Large intestine (tissue), 3 donors: ENCODE measurements around the gene MARCHF9. TPM values are rescaled to one million over a fixed set of nuclear protein-coding genes. Genes with fewer than 3 reads are reported as not detected.

Experiments used
- DNase-seq, 2 donors: peaks; one replicate each; pipeline versions ENCODE4 v3.0.0 to v3.0.0-alpha.2; 2013
- H3K27ac ChIP-seq: one replicate; pipeline ENCODE4 v1.5.1; 2013; ENCODE audit warnings: low read length
- H3K27me3 ChIP-seq: 2 replicates; pipeline ENCODE4 v1.6.1; 2013; ENCODE audit warnings: low read length; ENCODE audit not compliant: control insufficient read depth, insufficient read depth
- H3K36me3 ChIP-seq: 2 replicates; pipeline ENCODE4 v1.6.1; 2013; ENCODE audit warnings: low read length; ENCODE audit not compliant: control insufficient read depth, insufficient read depth
- H3K4me1 ChIP-seq: one replicate; pipeline ENCODE4 v1.6.1; 2013; ENCODE audit warnings: low read length; ENCODE audit not compliant: control insufficient read depth, insufficient read depth
- H3K4me3 ChIP-seq: one replicate; pipeline ENCODE4 v1.5.1; 2013; ENCODE audit warnings: low read length
- H3K9me3 ChIP-seq: one replicate; pipeline ENCODE4 v1.6.1; 2013; ENCODE audit warnings: mild to moderate bottlenecking, low read depth, low read length, moderate library complexity; ENCODE audit not compliant: control insufficient read depth
- WGBS: methylation state at CpG from one replicate; pipeline ENCODE4 v1.1.5; 2013; ENCODE audit warnings: low lambda C conversion rate; ENCODE audit not compliant: insufficient coverage; 5-methylcytosine and 5-hydroxymethylcytosine counted together
- polyA plus RNA-seq: library from polyadenylated mRNA; unstranded; fragments of 120-200 nt; gene quantifications from one replicate; pipeline ENCODE4 v1.2.1, GENCODE V29; 2013

The MARCHF9 gene
- polyA plus RNA-seq, 1 donor, result 28.1 TPM

- WGBS, result no CpG with 5 or more reads among the region's 4 CpGs
- Histone ChIP-seq H3K9me3 (no peaks in the 10 kb centered on the region), H3K27ac (no peak overlapping the region), H3K36me3 (peaks cover 9% of the 10 kb centered on the region), H3K4me3 (no peak overlapping the region), H3K27me3 (no peaks in the 10 kb centered on the region), H3K4me1 (peaks cover 10% of the 10 kb centered on the region)
- no peak for DNase-seq
Measured at GRCh38 chr12:57780284-57780897, 25.5 kb downstream of the MARCHF9 start.

- Histone ChIP-seq H3K4me3 (no peak overlapping the region), H3K27me3 (no peaks in the 10 kb centered on the region), H3K4me1 (peaks cover 10% of the 10 kb centered on the region), H3K9me3 (no peaks in the 10 kb centered on the region), H3K27ac (no peak overlapping the region), H3K36me3 (peaks cover 15% of the 10 kb centered on the region)
- no peak for DNase-seq
- WGBS, result 100% methylated on average over 1 of the region's 3 CpGs
Measured at GRCh38 chr12:57781244-57781643, 26.3 kb downstream of the MARCHF9 start.

- H3K27me3 ChIP-seq, result no peaks in the 10 kb centered on the region
- H3K4me1 ChIP-seq, result peaks cover 10% of the 10 kb centered on the region
- H3K27ac ChIP-seq, result no peak overlapping the region
- no peak for DNase-seq
- no peaks in the 10 kb centered on the region for H3K9me3 ChIP-seq
- peaks cover 20% of the 10 kb centered on the region for H3K36me3 ChIP-seq
- H3K4me3 ChIP-seq, result no peak overlapping the region
- WGBS, result 100% methylated on average over 1 of the region's 2 CpGs
Measured at GRCh38 chr12:57781801-57782200, 26.9 kb downstream of the MARCHF9 start.

- peak overlapping the region; percentile 99 for H3K4me3 ChIP-seq
- no peaks in the 10 kb centered on the region for H3K27me3 ChIP-seq
- no peaks in the 10 kb centered on the region for H3K9me3 ChIP-seq
- WGBS, result no CpG with 5 or more reads among the region's 4 CpGs
- H3K27ac ChIP-seq, result no peak overlapping the region
- peaks cover 10% of the 10 kb centered on the region for H3K4me1 ChIP-seq
- peaks cover 23% of the 10 kb centered on the region for H3K36me3 ChIP-seq
- DNase-seq, result no peak
Measured at GRCh38 chr12:57782243-57782607, 27.3 kb downstream of the MARCHF9 start.

GRCh38 chr12:57782608-57783465 lies 27.9 kb downstream of the MARCHF9 start, which contains the start of gene TSFM:
Gene TSFM, plus strand, starts transcription at chr12:57782787. Its CDS starts 15 bp downstream, at chr12:57782802.
- WGBS, result no CpG with 5 or more reads among the region's 45 CpGs
- Histone ChIP-seq H3K27ac (peak within 1 kb of the TSS; percentile 55), H3K9me3 (no peaks in the 10 kb centered on the region), H3K27me3 (no peaks in the 10 kb centered on the region), H3K36me3 (peaks cover 25% of the 10 kb centered on the region), H3K4me3 (peak within 1 kb of the TSS; percentile 99), H3K4me1 (peaks cover 10% of the 10 kb centered on the region)
- peak; percentile 91 to 94 for DNase-seq

GRCh38 chr12:57783466-57783801 lies 28.5 kb downstream of the MARCHF9 start:
- H3K27ac ChIP-seq, result no peak overlapping the region
- peaks cover 25% of the 10 kb centered on the region for H3K36me3 ChIP-seq
- no peaks in the 10 kb centered on the region for H3K9me3 ChIP-seq
- H3K27me3 ChIP-seq, result no peaks in the 10 kb centered on the region
- peaks cover 10% of the 10 kb centered on the region for H3K4me1 ChIP-seq
- no CpG with 5 or more reads among the region's 12 CpGs for WGBS
- H3K4me3 ChIP-seq, result peak overlapping the region; percentile 99
- no peak for DNase-seq

- no peak overlapping the region for H3K27ac ChIP-seq
- no peak overlapping the region for H3K4me3 ChIP-seq
- WGBS, result 70% methylated on average over 1 of the region's 11 CpGs
- H3K4me1 ChIP-seq, result peaks cover 10% of the 10 kb centered on the region
- H3K9me3 ChIP-seq, result no peaks in the 10 kb centered on the region
- no peaks in the 10 kb centered on the region for H3K27me3 ChIP-seq
- DNase-seq, result no peak
- H3K36me3 ChIP-seq, result peaks cover 28% of the 10 kb centered on the region
Measured at GRCh38 chr12:57783861-57784260, 29.0 kb downstream of the MARCHF9 start.

- peaks cover 58% of the 10 kb centered on the region for H3K36me3 ChIP-seq
- WGBS, result no CpG with 5 or more reads among the region's 1 CpG
Measured at GRCh38 chr12:57793920-57794319, 39.0 kb downstream of the MARCHF9 start.

GRCh38 chr12:57795354-57795753 lies 40.5 kb downstream of the MARCHF9 start:
- WGBS, result 100% methylated on average over 1 of the region's 6 CpGs
- Histone ChIP-seq H3K27me3 (no peaks in the 10 kb centered on the region), H3K4me1 (no peaks in the 10 kb centered on the region), H3K9me3 (no peaks in the 10 kb centered on the region), H3K27ac (no peak overlapping the region), H3K4me3 (no peak overlapping the region), H3K36me3 (peaks cover 62% of the 10 kb centered on the region)
- no peak for DNase-seq

More at GRCh38 chr12:57793920-57794319, 39.0 kb downstream of the MARCHF9 start:
- no peak overlapping the region for H3K4me3 ChIP-seq
- no peaks in the 10 kb centered on the region for H3K4me1 ChIP-seq
- H3K9me3 ChIP-seq, result no peaks in the 10 kb centered on the region
- H3K27ac ChIP-seq, result no peak overlapping the region
- DNase-seq, result no peak
- H3K27me3 ChIP-seq, result no peaks in the 10 kb centered on the region

GRCh38 chr12:57796996-57797395 lies 42.1 kb downstream of the MARCHF9 start:
- H3K4me3 ChIP-seq, result no peak overlapping the region
- H3K9me3 ChIP-seq, result no peaks in the 10 kb centered on the region
- no peaks in the 10 kb centered on the region for H3K27me3 ChIP-seq
- no peaks in the 10 kb centered on the region for H3K4me1 ChIP-seq
- no peak overlapping the region for H3K27ac ChIP-seq
- H3K36me3 ChIP-seq, result peaks cover 63% of the 10 kb centered on the region
- WGBS, result 100% methylated on average over 1 of the region's 1 CpG
- no peak for DNase-seq
